Activated T-cell treated with anti-CD3 and anti-CD28 coated beads for 24 hours (primary cell): ENCODE data around the gene STK33.

Experiments used
- DNase-seq: peaks from one replicate; pipeline ENCODE4 v3.0.0-alpha.2; 2020; ENCODE audit warnings: low read depth

STK33 gene

GRCh38 chr11:8415195-8415594 lies 178.8 kb downstream of the STK33 start:
- DNase-seq = no peak

- no peak for DNase-seq
Measured at GRCh38 chr11:8408151-8408941, 185.7 kb downstream of the STK33 start.

- no peak for DNase-seq
Measured at GRCh38 chr11:8403310-8403709, 190.7 kb downstream of the STK33 start.

- no peak for DNase-seq
Measured at GRCh38 chr11:8392886-8393285, 201.1 kb downstream of the STK33 start.

- no peak for DNase-seq
Measured at GRCh38 chr11:8392166-8392565, 201.9 kb downstream of the STK33 start.

GRCh38 chr11:8390851-8391612 lies 203.0 kb downstream of the STK33 start:
- DNase-seq = no peak

GRCh38 chr11:8389029-8389996 lies 204.7 kb downstream of the STK33 start:
- no peak for DNase-seq

GRCh38 chr11:8387693-8388092 lies 206.3 kb downstream of the STK33 start:
- DNase-seq = no peak

GRCh38 chr11:8387141-8387540 lies 206.9 kb downstream of the STK33 start:
- DNase-seq = no peak

- DNase-seq = no peak
Measured at GRCh38 chr11:8386134-8386864, 207.7 kb downstream of the STK33 start.

- DNase-seq = no peak
Measured at GRCh38 chr11:8384199-8384821, 209.7 kb downstream of the STK33 start.

- DNase-seq = no peak
Measured at GRCh38 chr11:8383627-8384026, 210.4 kb downstream of the STK33 start.

- DNase-seq = no peak
Measured at GRCh38 chr11:8383227-8383626, 210.8 kb downstream of the STK33 start.

- DNase-seq = no peak
Measured at GRCh38 chr11:8382436-8383053, 211.5 kb downstream of the STK33 start.

GRCh38 chr11:8381871-8382396 lies 212.1 kb downstream of the STK33 start:
- DNase-seq = no peak

GRCh38 chr11:8381343-8381742 lies 212.7 kb downstream of the STK33 start:
- DNase-seq = no peak

GRCh38 chr11:8375932-8376331 lies 218.1 kb downstream of the STK33 start:
- no peak for DNase-seq

- DNase-seq = no peak
Measured at GRCh38 chr11:8375460-8375859, 218.6 kb downstream of the STK33 start.

GRCh38 chr11:8374716-8375115 lies 219.3 kb downstream of the STK33 start:
- no peak for DNase-seq
